ENCODE results near the gene WDFY4. TPM values are rescaled to one million over a fixed set of nuclear protein-coding genes. Genes with fewer than 3 reads are reported as not detected.

The WDFY4 gene
- total and polyA plus RNA-seq, 8 donors, result 2.8 to 23.6 (median 4.8) TPM

DNA sequence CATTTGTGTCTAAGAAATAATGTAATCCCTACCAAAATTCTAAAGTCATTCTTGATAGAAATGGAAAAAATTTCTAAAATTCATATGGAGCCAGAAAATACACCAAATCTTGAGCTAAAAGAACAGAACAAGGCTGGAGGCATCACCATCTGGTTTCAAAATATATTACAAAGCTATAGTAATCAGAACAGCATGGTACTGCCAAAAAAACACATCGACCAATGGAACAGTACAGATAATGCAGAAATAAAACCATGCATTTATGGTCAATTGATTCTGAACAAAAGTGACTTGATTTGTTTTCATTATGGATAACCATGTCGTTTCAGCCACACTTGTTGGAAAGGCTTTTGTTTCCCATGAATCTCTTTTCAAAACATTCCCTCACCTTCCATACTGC lies 7.0 kb upstream of the WDFY4 start:
- Histone ChIP-seq H3K9me3 (peaks cover 0 to 6% of the 10 kb centered on the region in 2 donors), H3K4me1 (no peaks in the 10 kb centered on the region), H3K4me3 (no peak overlapping the region), H3K27ac (no peak overlapping the region), H3K36me3 (no peaks in the 10 kb centered on the region), H3K27me3 (no peaks in the 10 kb centered on the region)
- no peak for ATAC-seq
- TF ChIP-seq, protein P1, sequence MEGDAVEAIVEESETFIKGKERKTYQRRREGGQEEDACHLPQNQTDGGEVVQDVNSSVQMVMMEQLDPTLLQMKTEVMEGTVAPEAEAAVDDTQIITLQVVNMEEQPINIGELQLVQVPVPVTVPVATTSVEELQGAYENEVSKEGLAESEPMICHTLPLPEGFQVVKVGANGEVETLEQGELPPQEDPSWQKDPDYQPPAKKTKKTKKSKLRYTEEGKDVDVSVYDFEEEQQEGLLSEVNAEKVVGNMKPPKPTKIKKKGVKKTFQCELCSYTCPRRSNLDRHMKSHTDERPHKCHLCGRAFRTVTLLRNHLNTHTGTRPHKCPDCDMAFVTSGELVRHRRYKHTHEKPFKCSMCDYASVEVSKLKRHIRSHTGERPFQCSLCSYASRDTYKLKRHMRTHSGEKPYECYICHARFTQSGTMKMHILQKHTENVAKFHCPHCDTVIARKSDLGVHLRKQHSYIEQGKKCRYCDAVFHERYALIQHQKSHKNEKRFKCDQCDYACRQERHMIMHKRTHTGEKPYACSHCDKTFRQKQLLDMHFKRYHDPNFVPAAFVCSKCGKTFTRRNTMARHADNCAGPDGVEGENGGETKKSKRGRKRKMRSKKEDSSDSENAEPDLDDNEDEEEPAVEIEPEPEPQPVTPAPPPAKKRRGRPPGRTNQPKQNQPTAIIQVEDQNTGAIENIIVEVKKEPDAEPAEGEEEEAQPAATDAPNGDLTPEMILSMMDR (IDR thresholded peaks at IDR 0.05), result no peak
- intact Hi-C loops (cut with DNase I), result no loop called here
- DNase-seq, result no peak

- no peaks in the 10 kb centered on the region for H3K27me3 ChIP-seq
- ATAC-seq (no peak), DNase-seq (no peak)
- no peak overlapping the region for H3K4me3 ChIP-seq
- H3K36me3 ChIP-seq, result no peaks in the 10 kb centered on the region
- H3K27ac ChIP-seq, result no peak overlapping the region
- H3K9me3 ChIP-seq, result peaks cover 0 to 6% of the 10 kb centered on the region in 2 donors
- TF ChIP-seq, protein P1 (IDR thresholded peaks at IDR 0.05), result no peak
- H3K4me1 ChIP-seq, result no peaks in the 10 kb centered on the region
- intact Hi-C loops (cut with DNase I), result no loop called here
Observed at GRCh38 chr10:48678041-48678440, 6.6 kb upstream of the WDFY4 start.

GRCh38 chr10:48681740-48682139 lies 2.9 kb upstream of the WDFY4 start:
- H3K4me1 ChIP-seq, result peaks cover 0 to 7% of the 10 kb centered on the region in 2 donors
- ATAC-seq (no peak), DNase-seq (no peak)
- no peaks in the 10 kb centered on the region for H3K36me3 ChIP-seq
- H3K27me3 ChIP-seq, result no peaks in the 10 kb centered on the region
- intact Hi-C loops (cut with DNase I), result no loop called here
- TF ChIP-seq, protein P1 (IDR thresholded peaks at IDR 0.05), result no peak
- no peak overlapping the region for H3K27ac ChIP-seq
- no peak overlapping the region for H3K4me3 ChIP-seq
- H3K9me3 ChIP-seq, result peaks cover 0 to 6% of the 10 kb centered on the region in 2 donors

- Histone ChIP-seq H3K4me1 (peaks cover 0 to 7% of the 10 kb centered on the region in 2 donors), H3K4me3 (no peak overlapping the region), H3K27ac (no peak overlapping the region), H3K27me3 (no peaks in the 10 kb centered on the region), H3K9me3 (peaks cover 0 to 6% of the 10 kb centered on the region in 2 donors), H3K36me3 (no peaks in the 10 kb centered on the region)
- intact Hi-C loops (cut with DNase I), result no loop called here
- DNase-seq, result no peak
- no peak for ATAC-seq
- TF ChIP-seq, protein P1 (IDR thresholded peaks at IDR 0.05), result no peak
Observed at GRCh38 chr10:48682265-48682664, 2.4 kb upstream of the WDFY4 start.

- no peaks in the 10 kb centered on the region for H3K36me3 ChIP-seq
- TF ChIP-seq, protein P1 (IDR thresholded peaks at IDR 0.05), result no peak
- H3K4me3 ChIP-seq, result no peak overlapping the region
- peaks cover 0 to 7% of the 10 kb centered on the region in 2 donors for H3K4me1 ChIP-seq
- intact Hi-C loops (cut with DNase I), result no loop called here
- DNase-seq (no peak), ATAC-seq (no peak)
- H3K27me3 ChIP-seq, result no peaks in the 10 kb centered on the region
- no peaks in the 10 kb centered on the region for H3K9me3 ChIP-seq
- H3K27ac ChIP-seq, result no peak overlapping the region
Observed at GRCh38 chr10:48683424-48683823, 1.2 kb upstream of the WDFY4 start.

Data from left lung (tissue), 10 donors.